Measurements from ENCODE around the gene PGM5. TPM values are rescaled to one million over a fixed set of nuclear protein-coding genes. Genes with fewer than 3 reads are reported as not detected.

PGM5 gene
- total and polyA plus RNA-seq, 4 experiments from 2014 or later, result not detected

GRCh38 chr9:68523367-68523936, 167.0 kb downstream of the PGM5 start:
- Mint-ChIP-seq H3K4me3 (no peak overlapping the region), H3K27me3 (peaks cover 0 to 8% of the 10 kb centered on the region in 2 donors), H3K9me3 (peaks cover 0 to 3% (median 2%) of the 10 kb centered on the region in 8 donors), H3K27ac (no peak overlapping the region), H3K36me3 (no peaks in the 10 kb centered on the region), H3K4me1 (no peaks in the 10 kb centered on the region)
- no peaks in the 10 kb centered on the region for H3K36me3 ChIP-seq (ENCODE audit: insufficient read depth, low read length)
- H3K9me3 ChIP-seq (ENCODE audit: control insufficient read depth in 1 of 2, low read length in 2 of 2), result no peaks in the 10 kb centered on the region
- H3K4me1 ChIP-seq (ENCODE audit: insufficient read depth, low read length), result no peaks in the 10 kb centered on the region
- H3K4me3 ChIP-seq (ENCODE audit: low read length in 2 of 2), result no peak overlapping the region
- intact Hi-C loops (cut with micrococcal nuclease), result no loop called here
- no peak for DNase-seq
- ChIA-PET POLR2A (ENCODE audit: partially characterized antibody) (no interaction called here), CTCF (ENCODE audit: partially characterized antibody) (no interaction called here)
- H3K27ac ChIP-seq (ENCODE audit: low read depth, low read length), result no peak overlapping the region
- no peaks in the 10 kb centered on the region for H3K27me3 ChIP-seq (ENCODE audit: insufficient read depth, low read length)

DNA sequence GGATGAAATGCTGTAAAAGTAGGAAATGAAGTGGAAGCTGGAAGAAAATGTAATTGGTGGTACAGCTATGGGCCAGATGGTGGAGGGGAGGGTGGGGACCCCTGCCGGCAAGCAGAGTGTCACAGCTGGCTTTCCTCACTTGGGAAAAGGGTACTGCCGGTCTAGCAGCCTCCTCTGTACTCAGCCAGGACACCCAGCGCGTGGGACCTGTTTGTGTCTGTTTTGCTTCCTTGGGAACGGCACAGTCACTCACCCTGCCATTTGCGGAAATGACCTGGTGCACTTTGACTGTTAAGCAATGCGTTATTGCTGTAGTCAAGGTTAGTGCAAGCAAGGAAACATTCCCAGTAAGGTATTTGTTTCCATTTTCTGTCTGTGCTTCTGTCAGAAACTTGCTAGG, 174.2 kb downstream of the PGM5 start:
- no peak overlapping the region for H3K27ac Mint-ChIP-seq
- Histone ChIP-seq H3K36me3 (ENCODE audit: insufficient read depth, low read length) (no peaks in the 10 kb centered on the region), H3K27me3 (ENCODE audit: insufficient read depth, low read length) (no peaks in the 10 kb centered on the region), H3K4me3 (ENCODE audit: low read length in 2 of 2) (no peak overlapping the region), H3K9me3 (ENCODE audit: control insufficient read depth in 1 of 2, low read length in 2 of 2) (no peaks in the 10 kb centered on the region), H3K4me1 (ENCODE audit: insufficient read depth, low read length) (no peaks in the 10 kb centered on the region), H3K27ac (ENCODE audit: low read depth, low read length) (no peak overlapping the region)
- H3K4me1 Mint-ChIP-seq, result no peaks in the 10 kb centered on the region
- ChIA-PET CTCF (ENCODE audit: partially characterized antibody) (no interaction called here), POLR2A (ENCODE audit: partially characterized antibody) (no interaction called here)
- H3K9me3 Mint-ChIP-seq, result peaks cover 0 to 1% (median 0%) of the 10 kb centered on the region in 8 donors
- no peak for DNase-seq
- H3K4me3 Mint-ChIP-seq, result no peak overlapping the region
- intact Hi-C loops (cut with micrococcal nuclease), result no loop called here
- no peaks in the 10 kb centered on the region for H3K36me3 Mint-ChIP-seq
- H3K27me3 Mint-ChIP-seq, result peaks cover 3 to 4% of the 10 kb centered on the region in 2 donors

GRCh38 chr9:68532131-68532530, 175.7 kb downstream of the PGM5 start:
- no peaks in the 10 kb centered on the region for H3K4me1 Mint-ChIP-seq
- Histone ChIP-seq H3K4me3 (ENCODE audit: low read length in 2 of 2) (no peak overlapping the region), H3K36me3 (ENCODE audit: insufficient read depth, low read length) (no peaks in the 10 kb centered on the region), H3K27ac (ENCODE audit: low read depth, low read length) (no peak overlapping the region), H3K27me3 (ENCODE audit: insufficient read depth, low read length) (no peaks in the 10 kb centered on the region), H3K9me3 (ENCODE audit: control insufficient read depth in 1 of 2, low read length in 2 of 2) (no peaks in the 10 kb centered on the region), H3K4me1 (ENCODE audit: insufficient read depth, low read length) (no peaks in the 10 kb centered on the region)
- H3K27me3 Mint-ChIP-seq, result peaks cover 3 to 4% of the 10 kb centered on the region in 2 donors
- no peak overlapping the region for H3K4me3 Mint-ChIP-seq
- peaks cover 0 to 1% (median 0%) of the 10 kb centered on the region in 8 donors for H3K9me3 Mint-ChIP-seq
- DNase-seq, result no peak
- ChIA-PET POLR2A (ENCODE audit: partially characterized antibody) (no interaction called here), CTCF (ENCODE audit: partially characterized antibody) (no interaction called here)
- intact Hi-C loops (cut with micrococcal nuclease), result no loop called here
- no peaks in the 10 kb centered on the region for H3K36me3 Mint-ChIP-seq
- no peak overlapping the region for H3K27ac Mint-ChIP-seq

DNA sequence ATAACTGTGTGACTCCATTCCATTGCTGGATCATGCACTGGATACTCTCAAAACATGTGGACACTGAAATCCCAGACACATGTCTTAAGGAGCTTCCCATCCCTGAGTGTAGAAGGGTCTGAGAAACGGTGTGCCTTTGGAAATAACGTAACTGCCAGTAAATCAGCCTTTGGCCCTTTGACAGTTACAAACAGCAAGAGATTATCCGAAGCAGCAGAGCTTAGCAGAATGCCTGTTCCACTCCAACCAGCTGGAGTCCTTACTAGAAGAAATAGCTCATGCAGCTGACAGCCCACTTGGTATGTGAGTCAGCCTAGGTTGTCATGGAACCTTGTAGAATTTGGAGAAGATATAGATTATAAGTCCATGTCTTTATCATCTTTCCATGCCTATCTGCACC, 177.3 kb downstream of the PGM5 start:
- Histone ChIP-seq H3K27ac (ENCODE audit: low read depth, low read length) (no peak overlapping the region), H3K4me1 (ENCODE audit: insufficient read depth, low read length) (no peaks in the 10 kb centered on the region), H3K36me3 (ENCODE audit: insufficient read depth, low read length) (no peaks in the 10 kb centered on the region), H3K4me3 (ENCODE audit: low read length in 2 of 2) (no peak overlapping the region), H3K9me3 (ENCODE audit: control insufficient read depth in 1 of 2, low read length in 2 of 2) (no peaks in the 10 kb centered on the region), H3K27me3 (ENCODE audit: insufficient read depth, low read length) (no peaks in the 10 kb centered on the region)
- Mint-ChIP-seq H3K36me3 (no peaks in the 10 kb centered on the region), H3K4me3 (no peak overlapping the region), H3K4me1 (no peaks in the 10 kb centered on the region), H3K27me3 (peaks cover 5 to 6% of the 10 kb centered on the region in 2 donors), H3K9me3 (peaks cover 0 to 1% (median 0%) of the 10 kb centered on the region in 8 donors), H3K27ac (no peak overlapping the region)
- ChIA-PET POLR2A (ENCODE audit: partially characterized antibody) (no interaction called here), CTCF (ENCODE audit: partially characterized antibody) (no interaction called here)
- intact Hi-C loops (cut with micrococcal nuclease), result no loop called here
- no peak for DNase-seq

- Histone ChIP-seq H3K4me1 (ENCODE audit: insufficient read depth, low read length) (no peaks in the 10 kb centered on the region), H3K9me3 (ENCODE audit: control insufficient read depth in 1 of 2, low read length in 2 of 2) (no peaks in the 10 kb centered on the region), H3K27me3 (ENCODE audit: insufficient read depth, low read length) (no peaks in the 10 kb centered on the region), H3K4me3 (ENCODE audit: low read length in 2 of 2) (no peak overlapping the region), H3K36me3 (ENCODE audit: insufficient read depth, low read length) (no peaks in the 10 kb centered on the region), H3K27ac (ENCODE audit: low read depth, low read length) (no peak overlapping the region)
- H3K27me3 Mint-ChIP-seq, result peaks cover 2 to 12% of the 10 kb centered on the region in 2 donors
- ChIA-PET CTCF (ENCODE audit: partially characterized antibody) (no interaction called here), POLR2A (ENCODE audit: partially characterized antibody) (no interaction called here)
- no peaks in the 10 kb centered on the region for H3K36me3 Mint-ChIP-seq
- no peak overlapping the region for H3K4me3 Mint-ChIP-seq
- H3K9me3 Mint-ChIP-seq, result no peaks in the 10 kb centered on the region
- DNase-seq, result no peak
- intact Hi-C loops (cut with micrococcal nuclease), result no loop called here
- H3K27ac Mint-ChIP-seq, result no peak overlapping the region
- H3K4me1 Mint-ChIP-seq, result no peaks in the 10 kb centered on the region
Measured at GRCh38 chr9:68536876-68537615, 180.6 kb downstream of the PGM5 start.

DNA sequence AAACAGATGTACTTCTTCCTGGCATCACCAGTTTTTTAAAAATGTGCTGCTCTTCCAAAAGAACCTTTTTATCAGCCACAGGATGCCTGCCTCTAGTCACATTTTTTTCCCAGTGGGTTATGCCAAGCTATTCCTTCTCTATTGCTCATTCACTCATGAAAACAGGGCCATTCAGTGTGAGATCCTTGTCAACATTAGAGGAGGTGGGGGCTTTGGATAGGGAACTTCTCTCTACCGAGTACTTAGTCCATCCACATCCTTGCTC, 181.1 kb downstream of the PGM5 start:
- H3K9me3 ChIP-seq (ENCODE audit: control insufficient read depth in 1 of 2, low read length in 2 of 2), result no peaks in the 10 kb centered on the region
- ChIA-PET CTCF (ENCODE audit: partially characterized antibody) (no interaction called here), POLR2A (ENCODE audit: partially characterized antibody) (no interaction called here)
- no peak for DNase-seq
- H3K27ac ChIP-seq (ENCODE audit: low read depth, low read length), result no peak overlapping the region
- H3K4me3 Mint-ChIP-seq, result no peak overlapping the region
- H3K27me3 Mint-ChIP-seq, result peaks cover 2 to 14% of the 10 kb centered on the region in 2 donors
- no peaks in the 10 kb centered on the region for H3K27me3 ChIP-seq (ENCODE audit: insufficient read depth, low read length)
- no peaks in the 10 kb centered on the region for H3K4me1 Mint-ChIP-seq
- H3K4me1 ChIP-seq (ENCODE audit: insufficient read depth, low read length), result no peaks in the 10 kb centered on the region
- H3K4me3 ChIP-seq (ENCODE audit: low read length in 2 of 2), result no peak overlapping the region
- no peaks in the 10 kb centered on the region for H3K36me3 ChIP-seq (ENCODE audit: insufficient read depth, low read length)
- no peaks in the 10 kb centered on the region for H3K36me3 Mint-ChIP-seq
- intact Hi-C loops (cut with micrococcal nuclease), result no loop called here
- no peak overlapping the region for H3K27ac Mint-ChIP-seq
- no peaks in the 10 kb centered on the region for H3K9me3 Mint-ChIP-seq

GRCh38 chr9:68538200-68538599, 181.8 kb downstream of the PGM5 start:
- DNase-seq, result no peak
- Histone ChIP-seq H3K9me3 (ENCODE audit: control insufficient read depth in 1 of 2, low read length in 2 of 2) (no peaks in the 10 kb centered on the region), H3K4me1 (ENCODE audit: insufficient read depth, low read length) (no peaks in the 10 kb centered on the region), H3K4me3 (ENCODE audit: low read length in 2 of 2) (no peak overlapping the region), H3K36me3 (ENCODE audit: insufficient read depth, low read length) (no peaks in the 10 kb centered on the region), H3K27ac (ENCODE audit: low read depth, low read length) (no peak overlapping the region), H3K27me3 (ENCODE audit: insufficient read depth, low read length) (no peaks in the 10 kb centered on the region)
- no peaks in the 10 kb centered on the region for H3K36me3 Mint-ChIP-seq
- no peaks in the 10 kb centered on the region for H3K9me3 Mint-ChIP-seq
- intact Hi-C loops (cut with micrococcal nuclease), result no loop called here
- POLR2A ChIA-PET (ENCODE audit: partially characterized antibody), result no interaction called here
- H3K27me3 Mint-ChIP-seq, result peaks cover 2 to 15% of the 10 kb centered on the region in 2 donors
- H3K27ac Mint-ChIP-seq, result no peak overlapping the region
- H3K4me1 Mint-ChIP-seq, result no peaks in the 10 kb centered on the region
- H3K4me3 Mint-ChIP-seq, result no peak overlapping the region
- CTCF ChIA-PET (ENCODE audit: partially characterized antibody), result no interaction called here
